Uterus (tissue), 4 donors: Measurements from ENCODE around the gene HCST. TPM values are rescaled to one million over a fixed set of nuclear protein-coding genes. Genes with fewer than 3 reads are reported as not detected.

Experiments used
- DNase-seq, 2 donors: peaks; one replicate each; pipeline ENCODE4 v3.0.0-alpha.2; 2019 to 2020
- H3K27ac ChIP-seq, 2 donors: fragments of 200-600 bp; sonication (generic); 1 replicate in 1 of 2; 2 replicates in 1 of 2; pipeline ENCODE4 v1.5.1; 2016 to 2018
- H3K27me3 ChIP-seq, 2 donors: fragments of 200-600 bp; sonication (generic); one replicate each; pipeline ENCODE4 v1.5.1; 2018 to 2019; ENCODE audit warnings: control low read depth in 1 of 2
- H3K36me3 ChIP-seq, 2 donors: fragments of 200-600 bp; sonication (generic); one replicate each; pipeline ENCODE4 v1.5.1; 2019; ENCODE audit warnings: control low read depth in 1 of 2
- H3K4me1 ChIP-seq, 2 donors: fragments of 200-600 bp; sonication (generic); one replicate each; pipeline ENCODE4 v1.5.1; 2018 to 2019; ENCODE audit warnings: control low read depth in 1 of 2
- H3K4me3 ChIP-seq, 2 donors: fragments of 200-600 bp; sonication (generic); 1 replicate in 1 of 2; 2 replicates in 1 of 2; pipeline ENCODE4 v1.5.1; 2018 to 2019; ENCODE audit warnings: mild to moderate bottlenecking in 1 of 2
- H3K9me3 ChIP-seq, 2 donors: fragments of 200-600 bp; sonication (generic); one replicate each; pipeline ENCODE4 v1.5.1; 2019; ENCODE audit warnings: control low read depth in 1 of 2
- POLR2A ChIP-seq, 2 donors: fragments of 450-650 bp; IDR thresholded peaks; one replicate each; pipeline ENCODE4 v1.6.1; 2016; ENCODE audit warnings: antibody characterized with exemption in 2 of 2, mild to moderate bottlenecking in 1 of 2, moderate library complexity in 1 of 2
- intact Hi-C: fragments of 100-400 bp; cut with DNase I; formaldehyde crosslinking; loops from one replicate; pipeline ENCODE4 v1.15.1; 2023; ENCODE audit warnings: low total_unique reads
- total RNA-seq, 4 donors: library from RNA; depleted of rRNA in 3 of 4; stranded (reverse); fragments of >200 nt in 3 of 4; gene quantifications; one replicate each; pipeline versions ENCODE4 v1.1.0 to v1.2.4, GENCODE V29; 2014 to 2023
- TF ChIP-seq, protein P1 (sequence below), 4 experiments: fragments of 200-600 bp in 2 of 4; fragments of 450-650 bp in 2 of 4; sonication (generic) in 2 of 4; IDR thresholded peaks; one replicate each; pipeline ENCODE4 v1.5.1; 2016 to 2019; ENCODE audit warnings: antibody characterized with exemption in 4 of 4, mild to moderate bottlenecking in 2 of 4, moderate library complexity in 1 of 4
- donor health status: DM: yes; HTN: yes; CAD: no.

Gene HCST
- total RNA-seq, 4 donors from 2014 or later = 1.6 to 47.1 (median 4.5) TPM; not detected in 1

DNA sequence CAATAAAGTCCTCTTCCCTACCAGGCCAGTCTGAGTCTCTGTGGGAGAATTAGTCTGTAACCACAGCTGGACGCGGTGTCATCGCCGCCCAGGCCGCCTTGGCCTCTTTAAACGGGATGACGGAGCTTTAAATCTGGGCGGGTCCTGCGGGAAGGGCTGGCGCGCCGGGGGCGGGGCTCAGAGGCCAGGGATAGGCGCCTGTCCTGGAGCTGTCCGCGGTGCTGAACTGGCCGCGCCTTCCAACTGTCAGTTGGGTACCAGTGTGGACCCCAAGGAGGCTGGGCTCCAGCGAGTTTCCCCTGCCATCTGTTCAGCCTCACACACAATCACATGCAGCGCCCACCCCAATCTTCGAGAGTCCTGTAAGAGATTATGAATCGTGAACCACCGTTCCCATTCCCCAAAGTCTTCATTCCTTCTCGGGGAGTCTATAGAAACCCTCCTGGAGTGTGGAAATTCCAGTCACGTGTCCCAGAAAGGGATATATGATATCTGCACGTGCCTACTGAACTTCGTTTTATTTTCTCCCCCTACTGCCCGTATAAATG, 22.5 kb upstream of the HCST start:
- intact Hi-C loops = loop anchor here (10.0 kb wide), 1 partner anchor 55 kb away; the partner anchor contains the start of gene LRFN3
- Histone ChIP-seq H3K27ac (no peak overlapping the region), H3K4me3 (no peak overlapping the region), H3K36me3 (no peaks in the 10 kb centered on the region), H3K4me1 (no peaks in the 10 kb centered on the region), H3K27me3 (peaks cover 0 to 7% of the 10 kb centered on the region in 2 donors), H3K9me3 (no peaks in the 10 kb centered on the region)
- DNase-seq = peak; percentile 70 to 81
- no peak for TF ChIP-seq POLR2A (IDR thresholded peaks at IDR 0.05)
- TF ChIP-seq, protein P1, sequence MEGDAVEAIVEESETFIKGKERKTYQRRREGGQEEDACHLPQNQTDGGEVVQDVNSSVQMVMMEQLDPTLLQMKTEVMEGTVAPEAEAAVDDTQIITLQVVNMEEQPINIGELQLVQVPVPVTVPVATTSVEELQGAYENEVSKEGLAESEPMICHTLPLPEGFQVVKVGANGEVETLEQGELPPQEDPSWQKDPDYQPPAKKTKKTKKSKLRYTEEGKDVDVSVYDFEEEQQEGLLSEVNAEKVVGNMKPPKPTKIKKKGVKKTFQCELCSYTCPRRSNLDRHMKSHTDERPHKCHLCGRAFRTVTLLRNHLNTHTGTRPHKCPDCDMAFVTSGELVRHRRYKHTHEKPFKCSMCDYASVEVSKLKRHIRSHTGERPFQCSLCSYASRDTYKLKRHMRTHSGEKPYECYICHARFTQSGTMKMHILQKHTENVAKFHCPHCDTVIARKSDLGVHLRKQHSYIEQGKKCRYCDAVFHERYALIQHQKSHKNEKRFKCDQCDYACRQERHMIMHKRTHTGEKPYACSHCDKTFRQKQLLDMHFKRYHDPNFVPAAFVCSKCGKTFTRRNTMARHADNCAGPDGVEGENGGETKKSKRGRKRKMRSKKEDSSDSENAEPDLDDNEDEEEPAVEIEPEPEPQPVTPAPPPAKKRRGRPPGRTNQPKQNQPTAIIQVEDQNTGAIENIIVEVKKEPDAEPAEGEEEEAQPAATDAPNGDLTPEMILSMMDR (IDR thresholded peaks at IDR 0.05) = no peak

DNA sequence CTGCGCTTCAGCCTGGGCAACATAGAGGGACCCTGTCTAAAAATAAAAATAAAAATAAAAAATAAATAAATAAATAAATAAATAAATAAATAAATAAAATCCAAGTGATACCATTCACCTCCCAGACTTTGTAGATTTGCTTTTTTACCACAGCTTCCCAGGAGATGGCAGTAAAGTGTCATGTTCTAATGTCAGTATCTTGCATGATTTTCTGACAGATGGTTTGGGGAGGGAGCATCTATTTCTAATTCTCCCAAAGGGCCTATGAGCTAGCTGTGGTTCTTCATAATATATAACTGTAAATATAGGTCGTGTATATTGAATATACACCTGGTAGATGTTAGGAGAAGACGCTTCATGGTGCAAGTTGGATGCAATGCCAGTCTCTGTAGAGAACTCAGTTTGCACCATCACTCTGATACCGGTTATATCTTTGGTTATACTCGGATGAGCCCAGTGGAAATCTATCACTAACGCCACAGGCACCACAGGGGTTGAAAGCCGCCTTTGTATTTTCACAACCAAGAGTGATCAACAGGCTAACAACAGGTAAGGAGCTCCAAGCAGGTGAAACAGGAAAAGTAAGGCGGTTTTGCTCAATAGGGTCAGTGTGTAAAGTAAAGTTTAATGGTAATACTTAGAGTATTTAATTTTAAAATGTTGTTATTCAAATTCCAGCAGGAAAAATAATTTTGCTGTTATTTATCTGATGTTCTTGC, 20.1 kb upstream of the HCST start:
- Histone ChIP-seq H3K27me3 (peaks cover 0 to 7% of the 10 kb centered on the region in 2 donors), H3K4me3 (no peak overlapping the region), H3K4me1 (no peaks in the 10 kb centered on the region), H3K36me3 (no peaks in the 10 kb centered on the region), H3K9me3 (no peaks in the 10 kb centered on the region), H3K27ac (no peak overlapping the region)
- peak in 1 of 2 donors; percentile 60 for DNase-seq
- no peak for TF ChIP-seq POLR2A (IDR thresholded peaks at IDR 0.05)
- TF ChIP-seq, protein P1 (IDR thresholded peaks at IDR 0.05) = peak; percentile 46 to 68 (median 60)
- intact Hi-C loops = loop anchor here (10.0 kb wide), 1 partner anchor 53 kb away; the partner anchor contains the start of gene LRFN3

DNA sequence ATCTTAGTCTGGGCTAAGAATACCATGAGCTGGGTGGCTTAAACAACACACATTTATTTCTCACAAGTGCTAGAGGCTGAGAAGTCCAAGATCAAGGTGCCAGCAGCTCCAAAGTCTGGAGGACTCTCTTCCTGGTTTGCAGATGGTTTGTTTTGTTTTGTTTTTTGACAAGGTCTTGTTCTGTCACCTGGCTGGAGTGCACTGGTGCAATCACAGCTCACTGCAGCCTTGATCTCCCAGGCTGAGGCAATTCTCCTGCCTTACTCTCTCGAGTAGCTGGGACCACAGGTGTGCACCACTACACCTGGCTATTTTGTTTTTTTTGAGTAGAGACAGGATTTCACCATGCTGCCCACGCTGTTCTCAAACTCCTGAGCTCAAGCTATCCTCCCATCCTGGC, 18.4 kb upstream of the HCST start:
- Histone ChIP-seq H3K4me1 (no peaks in the 10 kb centered on the region), H3K27ac (no peak overlapping the region), H3K4me3 (no peak overlapping the region), H3K36me3 (no peaks in the 10 kb centered on the region), H3K27me3 (peaks cover 0 to 7% of the 10 kb centered on the region in 2 donors), H3K9me3 (no peaks in the 10 kb centered on the region)
- intact Hi-C loops = loop anchor here (10.0 kb wide), 1 partner anchor 51 kb away; the partner anchor contains the start of gene LRFN3
- no peak for DNase-seq
- TF ChIP-seq, protein P1 (IDR thresholded peaks at IDR 0.05) = no peak
- TF ChIP-seq POLR2A (IDR thresholded peaks at IDR 0.05) = no peak

DNA sequence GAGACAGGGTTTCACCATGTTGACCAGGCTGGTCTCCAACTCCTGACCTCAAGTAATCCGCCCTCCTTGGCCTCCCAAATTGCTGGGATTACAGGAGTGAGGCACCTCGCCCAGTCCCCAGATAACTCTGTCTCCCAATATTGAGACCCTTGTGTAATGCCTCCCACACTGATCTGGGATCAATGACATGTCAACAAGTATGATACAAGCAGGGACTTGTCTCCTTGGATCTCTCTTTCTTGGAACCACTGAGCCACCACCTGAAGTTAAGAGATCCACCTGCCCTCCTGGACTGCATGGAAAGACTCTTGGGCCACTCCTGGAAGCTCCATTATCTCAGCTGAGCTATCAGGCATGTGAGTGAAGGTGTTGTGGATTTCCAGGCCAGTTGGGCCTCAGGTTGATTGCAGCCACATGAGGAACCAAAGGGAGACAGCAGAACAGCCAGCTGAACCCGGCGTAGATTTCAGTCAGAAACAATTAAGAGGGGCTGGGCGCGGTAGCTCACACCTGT, 17.0 kb upstream of the HCST start:
- no peak for DNase-seq
- TF ChIP-seq, protein P1 (IDR thresholded peaks at IDR 0.05) = no peak
- no peak for TF ChIP-seq POLR2A (IDR thresholded peaks at IDR 0.05)
- Histone ChIP-seq H3K9me3 (no peaks in the 10 kb centered on the region), H3K4me1 (no peaks in the 10 kb centered on the region), H3K27ac (no peak overlapping the region), H3K27me3 (no peaks in the 10 kb centered on the region), H3K4me3 (no peak overlapping the region), H3K36me3 (no peaks in the 10 kb centered on the region)
- intact Hi-C loops = loop anchor here (10.0 kb wide), 1 partner anchor 50 kb away; the partner anchor contains the start of gene LRFN3

DNA sequence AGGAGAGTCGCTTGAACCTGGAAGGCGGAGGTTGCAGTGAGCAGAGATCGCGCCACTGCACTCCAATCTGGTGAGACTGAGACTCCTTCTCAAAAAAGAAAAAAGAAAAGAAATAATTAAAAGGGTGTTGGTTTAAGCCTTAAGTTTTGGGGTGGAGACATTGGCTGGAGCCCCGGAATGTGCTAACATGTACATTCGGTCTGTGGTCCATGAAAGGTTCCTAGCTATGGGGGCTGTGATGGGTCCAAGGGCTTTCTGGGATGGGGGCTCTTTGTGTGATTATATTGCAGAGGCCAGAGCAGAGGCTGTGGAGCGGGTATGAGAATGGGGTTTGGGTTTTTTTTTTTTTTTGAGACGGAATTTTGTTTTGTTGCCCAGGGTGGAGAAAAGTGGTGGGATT, 16.4 kb upstream of the HCST start:
- intact Hi-C loops = loop anchor here (10.0 kb wide), 1 partner anchor 49 kb away; the partner anchor contains the start of gene LRFN3

More for the DNA sequence above, 16.4 kb upstream of the HCST start:
- Histone ChIP-seq H3K4me3 (no peak overlapping the region), H3K27me3 (no peaks in the 10 kb centered on the region), H3K27ac (no peak overlapping the region), H3K36me3 (no peaks in the 10 kb centered on the region), H3K9me3 (no peaks in the 10 kb centered on the region), H3K4me1 (no peaks in the 10 kb centered on the region)
- no peak for TF ChIP-seq POLR2A (IDR thresholded peaks at IDR 0.05)
- TF ChIP-seq, protein P1 (IDR thresholded peaks at IDR 0.05) = no peak
- no peak for DNase-seq
